ENCODE measurements around the gene CBLIF. TPM values are rescaled to one million over a fixed set of nuclear protein-coding genes. Genes with fewer than 3 reads are reported as not detected.

CBLIF gene
- total and polyA plus RNA-seq, 2 of the 8 experiments (the other 6 are each of a cell fraction or from before 2014, with no cell fraction given) = not detected

GRCh38 chr11:59810189-59810910 is 34.9 kb downstream of the CBLIF start, which contains the start of gene MRPL16 (continued):
- TF ChIP-seq CHD7 (IDR thresholded peaks at IDR 0.05; ENCODE audit: insufficient replicate concordance, low read length) (no peak), RBBP5 (IDR thresholded peaks at IDR 0.05; ENCODE audit: borderline replicate concordance, low read depth, low read length) (peak; percentile 86), EP300 (IDR thresholded peaks at IDR 0.05; ENCODE audit: borderline replicate concordance in 1 of 2, low read depth in 2 of 2, low read length in 2 of 2) (peak in 1 of 2 experiments; percentile 79; a peak in 1 of 3 replicates), TEAD4 (IDR thresholded peaks at IDR 0.05; ENCODE audit: low read depth, low read length) (no peak), CEBPB (IDR thresholded peaks at IDR 0.05; ENCODE audit: low read depth, low read length) (no peak; the same call in 1 of the 2 replicates), RAD21 (IDR thresholded peaks at IDR 0.05 in 1 of 2, conservative IDR thresholded peaks at IDR 0.05 in 1 of 2; ENCODE audit: low read depth in 2 of 2, low read length in 2 of 2) (peak; percentile 26 to 43), ASH2L (IDR thresholded peaks at IDR 0.05; ENCODE audit: low read length) (peak; percentile 91), RNF2 (IDR thresholded peaks at IDR 0.05; ENCODE audit: borderline replicate concordance, low read depth, low read length, missing control alignments, poor library complexity, severe bottlenecking) (no peak), RFX5 (IDR thresholded peaks at IDR 0.05; ENCODE audit: borderline replicate concordance, low read depth, low read length) (no peak)

All from H1 (cell line).